Spinal cord (tissue), 10 donors: ENCODE measurements around the gene C9orf40. TPM values are rescaled to one million over a fixed set of nuclear protein-coding genes. Genes with fewer than 3 reads are reported as not detected.

ENCODE experiments used
- DNase-seq, 6 donors: peaks; one replicate each; pipeline versions ENCODE4 v3.0.0 to v3.0.0-alpha.2; 2013 to 2015; ENCODE audit warnings: low spot score in 6 of 6, low read depth in 4 of 6
- H3K27ac ChIP-seq: one replicate; pipeline ENCODE4 v1.5.1; 2013; ENCODE audit warnings: low read depth, low read length, control low read depth
- H3K27me3 ChIP-seq: one replicate; pipeline ENCODE4 v1.6.1; 2013; ENCODE audit warnings: low read length; ENCODE audit not compliant: control insufficient read depth, insufficient read depth
- H3K36me3 ChIP-seq: one replicate; pipeline ENCODE4 v1.6.1; 2013; ENCODE audit warnings: low read length; ENCODE audit not compliant: control insufficient read depth, insufficient read depth
- H3K4me1 ChIP-seq: one replicate; pipeline ENCODE4 v1.6.1; 2013; ENCODE audit warnings: low read length; ENCODE audit not compliant: control insufficient read depth, insufficient read depth
- H3K4me3 ChIP-seq: one replicate; pipeline ENCODE4 v1.5.1; 2013; ENCODE audit warnings: low read depth, low read length, control low read depth
- H3K9me3 ChIP-seq: one replicate; pipeline ENCODE4 v1.6.1; 2013; ENCODE audit warnings: low read length; ENCODE audit not compliant: control insufficient read depth, insufficient read depth
- WGBS: methylation state at CpG from one replicate; pipeline ENCODE4 v1.1.5; 2013; ENCODE audit warnings: missing lambda C conversion rate; ENCODE audit not compliant: insufficient coverage; 5-methylcytosine and 5-hydroxymethylcytosine counted together
- long read RNA-seq, 4 donors: transcript quantifications; one replicate each; lab custom pipeline, GENCODE V29; 2026
- polyA plus RNA-seq, 2 donors: library from polyadenylated mRNA; unstranded; fragments of 120-200 nt; gene quantifications; one replicate each; pipeline ENCODE4 v1.2.1, GENCODE V29; 2013; ENCODE audit not compliant: insufficient read length in 2 of 2
- total RNA-seq, 2 donors: library from RNA; depleted of rRNA in 1 of 2; stranded (reverse); fragments of 120-200 nt in 1 of 2; fragments of >200 nt in 1 of 2; gene quantifications; one replicate each; pipeline versions ENCODE4 v1.2.3 to v1.2.4, GENCODE V29; 2013 to 2014
- donor health status: healthy.

C9orf40 gene
- 1 to 10 TPM; 4.6 to 8.2 TPM for total RNA-seq
- 10 to 100 TPM; 15.1 to 19.4 TPM for polyA plus RNA-seq
- long read RNA-seq, donor 1, transcript C9orf40-201 (2 exons, 2,327 nt) = major isoform, 13 of 13 reads
- long read RNA-seq, donor 1, partial matches to known transcripts = 0 of 13 reads
- long read RNA-seq, donor 1, other reads (novel, unspliced or antisense) = 0 of 13 reads
- long read RNA-seq, donor 2, partial matches to known transcripts = 0 of 4 reads
- long read RNA-seq, donor 2, other reads (novel, unspliced or antisense) = 0 of 4 reads
- long read RNA-seq, donor 3, partial matches to known transcripts = 0 of 4 reads
- long read RNA-seq, donor 3, other reads (novel, unspliced or antisense) = 0 of 4 reads
- long read RNA-seq, donor 4, partial matches to known transcripts = 0 of 2 reads
- long read RNA-seq, donor 4, other reads (novel, unspliced or antisense) = 0 of 2 reads

- H3K27me3 ChIP-seq = no peaks in the 10 kb centered on the region
- H3K27ac ChIP-seq = peak within 1 kb of the TSS; percentile 90
- H3K4me3 ChIP-seq = peak within 1 kb of the TSS; percentile 84
- under 1% methylated on average over 121 of the region's 125 CpGs for WGBS
- no peaks in the 10 kb centered on the region for H3K36me3 ChIP-seq
- peaks cover 10% of the 10 kb centered on the region for H3K4me1 ChIP-seq
- H3K9me3 ChIP-seq = no peaks in the 10 kb centered on the region
- DNase-seq = peak; percentile 69 to 97 (median 81)
Observed at GRCh38 chr9:74952201-74953151, at the start of gene C9orf40. Gene C9orf40 (minus strand): TSS chr9:74952912. CDS start chr9:74952611, 301 bp downstream.

GRCh38 chr9:75001719-75002421 is 49.2 kb upstream of the C9orf40 start:
- DNase-seq = peak; percentile 67 to 97 (median 77)
- WGBS = 0% methylated on average over 1 of the region's 4 CpGs
- H3K27me3 ChIP-seq = no peaks in the 10 kb centered on the region
- H3K9me3 ChIP-seq = no peaks in the 10 kb centered on the region
- no peaks in the 10 kb centered on the region for H3K36me3 ChIP-seq
- H3K4me1 ChIP-seq = no peaks in the 10 kb centered on the region
- no peak overlapping the region for H3K4me3 ChIP-seq
- no peak overlapping the region for H3K27ac ChIP-seq

GRCh38 chr9:75000835-75001234 is 48.1 kb upstream of the C9orf40 start:
- no peak overlapping the region for H3K4me3 ChIP-seq
- DNase-seq = no peak
- no peak overlapping the region for H3K27ac ChIP-seq
- WGBS = 62% methylated on average over 2 of the region's 2 CpGs
- H3K9me3 ChIP-seq = no peaks in the 10 kb centered on the region
- H3K4me1 ChIP-seq = no peaks in the 10 kb centered on the region
- no peaks in the 10 kb centered on the region for H3K36me3 ChIP-seq
- no peaks in the 10 kb centered on the region for H3K27me3 ChIP-seq

- DNase-seq = no peak
Observed at GRCh38 chr9:74985041-74985440, 32.3 kb upstream of the C9orf40 start.

GRCh38 chr9:74983709-74984108 is 31.0 kb upstream of the C9orf40 start:
- WGBS = no CpG with 5 or more reads among the region's 1 CpG
- no peak for DNase-seq

More at GRCh38 chr9:74985041-74985440, 32.3 kb upstream of the C9orf40 start:
- Histone ChIP-seq H3K4me3 (no peak overlapping the region), H3K9me3 (no peaks in the 10 kb centered on the region), H3K36me3 (no peaks in the 10 kb centered on the region), H3K4me1 (no peaks in the 10 kb centered on the region), H3K27me3 (no peaks in the 10 kb centered on the region), H3K27ac (no peak overlapping the region)

GRCh38 chr9:74979844-74980243 is 27.1 kb upstream of the C9orf40 start:
- no CpG with 5 or more reads among the region's 4 CpGs for WGBS
- no peak overlapping the region for H3K27ac ChIP-seq
- H3K4me3 ChIP-seq = no peak overlapping the region
- DNase-seq = no peak
- no peaks in the 10 kb centered on the region for H3K4me1 ChIP-seq
- peaks cover 5% of the 10 kb centered on the region for H3K9me3 ChIP-seq
- no peaks in the 10 kb centered on the region for H3K27me3 ChIP-seq
- no peaks in the 10 kb centered on the region for H3K36me3 ChIP-seq

More at GRCh38 chr9:74983709-74984108, 31.0 kb upstream of the C9orf40 start:
- Histone ChIP-seq H3K27ac (no peak overlapping the region), H3K4me3 (no peak overlapping the region), H3K4me1 (no peaks in the 10 kb centered on the region), H3K36me3 (no peaks in the 10 kb centered on the region), H3K9me3 (no peaks in the 10 kb centered on the region), H3K27me3 (no peaks in the 10 kb centered on the region)

- 94% methylated on average over 3 of the region's 4 CpGs for WGBS
- peaks cover 5% of the 10 kb centered on the region for H3K9me3 ChIP-seq
- H3K36me3 ChIP-seq = no peaks in the 10 kb centered on the region
- H3K27me3 ChIP-seq = no peaks in the 10 kb centered on the region
- no peak overlapping the region for H3K4me3 ChIP-seq
- DNase-seq = no peak
- no peaks in the 10 kb centered on the region for H3K4me1 ChIP-seq
- no peak overlapping the region for H3K27ac ChIP-seq
Observed at GRCh38 chr9:74977287-74977686, 24.6 kb upstream of the C9orf40 start.

- no peak for DNase-seq
- Histone ChIP-seq H3K36me3 (no peaks in the 10 kb centered on the region), H3K9me3 (peaks cover 6% of the 10 kb centered on the region), H3K27ac (no peak overlapping the region), H3K27me3 (no peaks in the 10 kb centered on the region), H3K4me1 (no peaks in the 10 kb centered on the region), H3K4me3 (no peak overlapping the region)
- WGBS = 90% methylated on average over 4 of the region's 5 CpGs
Observed at GRCh38 chr9:74975538-74975937, 22.8 kb upstream of the C9orf40 start.

- H3K27ac ChIP-seq = no peak overlapping the region
- no peak overlapping the region for H3K4me3 ChIP-seq
- H3K27me3 ChIP-seq = no peaks in the 10 kb centered on the region
- peaks cover 6% of the 10 kb centered on the region for H3K9me3 ChIP-seq
- H3K36me3 ChIP-seq = no peaks in the 10 kb centered on the region
- no peaks in the 10 kb centered on the region for H3K4me1 ChIP-seq
- WGBS = 100% methylated on average over 1 of the region's 1 CpG
- DNase-seq = no peak
Observed at GRCh38 chr9:74974558-74974957, 21.8 kb upstream of the C9orf40 start.
